ENCODE data around the gene WDCP. TPM values are rescaled to one million over a fixed set of nuclear protein-coding genes. Genes with fewer than 3 reads are reported as not detected.

WDCP gene
- total RNA-seq, 1 experiment from 2014 or later: 20.0 TPM

- intact Hi-C loops (cut with micrococcal nuclease; ENCODE audit: unreplicated experiment): no loop called here
- no peak overlapping the region for H3K27ac ChIP-seq (ENCODE audit: low read length)
- no peak overlapping the region for H3K4me3 ChIP-seq (ENCODE audit: low read depth in 2 of 2, low read length in 2 of 2)
- no peaks in the 10 kb centered on the region for H3K4me1 ChIP-seq (ENCODE audit: control insufficient read depth, insufficient read depth, low read length)
- POLR2A ChIA-PET: no interaction called here
- no peak for TF ChIP-seq POLR2AphosphoS5 (IDR thresholded peaks at IDR 0.05; ENCODE audit: low read depth, low read length)
- TF ChIP-seq CTCF (IDR thresholded peaks at IDR 0.05): no peak; the same call in 1 of the 2 replicates
- TF ChIP-seq SIN3A (IDR thresholded peaks at IDR 0.05; ENCODE audit: borderline replicate concordance, insufficient read depth, low read depth, low read length): no peak
- no peak for TF ChIP-seq TCF7L2 (IDR thresholded peaks at IDR 0.05; ENCODE audit: low read depth, low read length)
- peaks cover under 1% of the 10 kb centered on the region; the same call in 1 of the 2 replicates for H3K36me3 ChIP-seq (ENCODE audit: control insufficient read depth, insufficient read depth, low read length)
- in situ Hi-C loops (cut with HindIII; ENCODE audit: low pct_unique_long_range_greater_than_20kb, low sequenced_read_pairs): no loop called here
- CTCF ChIA-PET: no interaction called here
- H3K9me3 ChIP-seq (ENCODE audit: control insufficient read depth, insufficient read depth, low read depth, low read length): no peaks in the 10 kb centered on the region
- ATAC-seq (peak; percentile 66), DNase-seq (ENCODE audit: low read depth, low spot score) (no peak)
- BruUV-seq (replicated peaks): no TSS peak
- H3K27me3 ChIP-seq (ENCODE audit: control insufficient read depth, insufficient read depth, low read length): no peaks in the 10 kb centered on the region
Measured at GRCh38 chr2:24024018-24024417, 23.2 kb downstream of the WDCP start.

GRCh38 chr2:24022975-24023575, 24.1 kb downstream of the WDCP start:
- ChIA-PET CTCF (no interaction called here), POLR2A (no interaction called here)
- Histone ChIP-seq H3K36me3 (ENCODE audit: control insufficient read depth, insufficient read depth, low read length) (no peaks in the 10 kb centered on the region; the same call in 1 of the 2 replicates), H3K27ac (ENCODE audit: low read length) (no peak overlapping the region), H3K9me3 (ENCODE audit: control insufficient read depth, insufficient read depth, low read depth, low read length) (no peaks in the 10 kb centered on the region), H3K27me3 (ENCODE audit: control insufficient read depth, insufficient read depth, low read length) (no peaks in the 10 kb centered on the region), H3K4me3 (ENCODE audit: low read depth in 2 of 2, low read length in 2 of 2) (no peak overlapping the region), H3K4me1 (ENCODE audit: control insufficient read depth, insufficient read depth, low read length) (no peaks in the 10 kb centered on the region)
- DNase-seq (ENCODE audit: low read depth, low spot score): no peak
- BruUV-seq (replicated peaks): no TSS peak
- no peak for ATAC-seq
- in situ Hi-C loops (cut with HindIII; ENCODE audit: low pct_unique_long_range_greater_than_20kb, low sequenced_read_pairs): no loop called here
- intact Hi-C loops (cut with micrococcal nuclease; ENCODE audit: unreplicated experiment): no loop called here
- TF ChIP-seq TCF7L2 (IDR thresholded peaks at IDR 0.05; ENCODE audit: low read depth, low read length) (no peak), POLR2AphosphoS5 (IDR thresholded peaks at IDR 0.05; ENCODE audit: low read depth, low read length) (no peak), SIN3A (IDR thresholded peaks at IDR 0.05; ENCODE audit: borderline replicate concordance, insufficient read depth, low read depth, low read length) (no peak), CTCF (IDR thresholded peaks at IDR 0.05) (no peak), REST (IDR thresholded peaks at IDR 0.05; ENCODE audit: insufficient read depth in 1 of 2, low read depth in 2 of 2, low read length in 1 of 2) (no peak)

Measured in Panc1 (cell line).